Heart left ventricle (tissue), 16 donors: ENCODE measurements around the gene ANAPC15. TPM values are rescaled to one million over a fixed set of nuclear protein-coding genes. Genes with fewer than 3 reads are reported as not detected.
"Not testable (repeated sequence)": the region's sequence is repeated elsewhere in the genome, so short reads cannot be mapped to it uniquely, and the experiment has no call there.

Experiments used
- ATAC-seq, 4 donors: fragments of 200-7000 bp; cut with Tn5 transposase; one replicate each; pipeline ENCODE4 v1.9.1; 2020 to 2022; ENCODE audit warnings: moderate library complexity in 4 of 4, mild to moderate bottlenecking in 3 of 4, moderate number of reproducible peaks in 1 of 4
- DNase-seq, 5 donors: peaks; one replicate each; pipeline ENCODE4 v3.0.0-alpha.2; 2020
- H3K27ac ChIP-seq, 12 donors: fragments of 200-600 bp; sonication (generic) in 4 of 12; one replicate each; pipeline versions ENCODE4 v1.5.0 to v1.8.0; 2016 to 2022; ENCODE audit warnings: mild to moderate bottlenecking in 2 of 12
- H3K27me3 ChIP-seq, 9 donors: fragments of 200-600 bp; sonication (generic) in 2 of 9; one replicate each; pipeline versions ENCODE4 v1.5.1 to v1.8.0; 2016 to 2022; ENCODE audit warnings: mild to moderate bottlenecking in 3 of 9
- H3K36me3 ChIP-seq, 9 donors: fragments of 200-600 bp; sonication (generic) in 2 of 9; one replicate each; pipeline versions ENCODE4 v1.5.0 to v1.8.0; 2018 to 2022; ENCODE audit warnings: mild to moderate bottlenecking in 2 of 9
- H3K4me1 ChIP-seq, 12 donors: fragments of 200-600 bp; sonication (generic) in 4 of 12; one replicate each; pipeline versions ENCODE4 v1.5.0 to v1.8.0; 2016 to 2022; ENCODE audit warnings: mild to moderate bottlenecking in 3 of 12
- H3K4me3 ChIP-seq, 12 donors: fragments of 200-600 bp; sonication (generic) in 4 of 12; one replicate each; pipeline versions ENCODE4 v1.5.0 to v1.8.0; 2017 to 2022; ENCODE audit warnings: mild to moderate bottlenecking in 9 of 12, moderate library complexity in 4 of 12
- H3K9me3 ChIP-seq, 12 donors: fragments of 200-600 bp; sonication (generic) in 4 of 12; one replicate each; pipeline versions ENCODE4 v1.5.0 to v1.8.0; 2016 to 2022; ENCODE audit warnings: mild to moderate bottlenecking in 1 of 12
- CTCF ChIP-seq, 12 donors: fragments of 200-600 bp; sonication (generic) in 4 of 12; IDR thresholded peaks; one replicate each; pipeline versions ENCODE4 v1.5.0 to v1.8.0; 2018 to 2022; ENCODE audit warnings: antibody characterized with exemption in 12 of 12, mild to moderate bottlenecking in 5 of 12
- POLR2A ChIP-seq, 2 donors: fragments of 450-650 bp; IDR thresholded peaks; one replicate each; pipeline ENCODE4 v1.6.1; 2017; ENCODE audit warnings: antibody characterized with exemption in 2 of 2, mild to moderate bottlenecking in 2 of 2, moderate library complexity in 2 of 2
- WGBS, 4 donors: extraction: QIAGEN DNeasy Blood & Tissue Kit in 2 of 4; methylation state at CpG; one replicate each; pipeline versions ENCODE4 v1.1.5 to v1.1.7; 2013 to 2018; 5-methylcytosine and 5-hydroxymethylcytosine counted together
- intact Hi-C, 10 donors: fragments of 100-400 bp; cut with DNase I; formaldehyde crosslinking; loops; one replicate each; pipeline versions ENCODE4 v1.11.1 to v1.14.2; 2022
- polyA plus RNA-seq, 2 donors: library from polyadenylated mRNA; stranded (reverse); fragments of 200-250 nt; gene quantifications; one replicate each; pipeline ENCODE4 v1.2.3, GENCODE V29; 2013
- total RNA-seq, 9 donors: library from RNA; depleted of rRNA in 2 of 9; stranded (reverse); fragments of >200 nt in 2 of 9; fragmentation: NEBNext Ultra II Directional in 3 of 9; extraction: Animal tissue kit (Norgen Biotek cat#: 25700) in 3 of 9; gene quantifications; one replicate each; pipeline versions ENCODE4 v1.1.0 to v1.2.4, GENCODE V29; 2016 to 2023
- donor health status: ischemic (EF 13 %, LVEDD 7.1; RV severe dilation, severe dysfunction).
- donor health status: healthy with polysubstance abuse.
- donor health status: DM: no; HTN: yes; CAD: no.
- donor health status: DM: no; HTN: no; CAD: no.
- donor health status: ischemic (EF 25% LVEDD 6.9; RV normal size, moderate dysfunction).
- donor health status: ischemic (EF 25% LVEDD 5.7; RV mildly dilated, moderate dysfunction).
- donor health status: healthy.
- donor health status: DM: yes; HTN: yes; CAD: no.
- donor health status: ischemic (EF 35%, LVEDD 5.7; RV mildly dilated, moderate dysfunction).
- donor health status: nonischemic (EF 11% LVEDD 7.7; RV severe dilation, severe dysfunction).
- donor health status: DM: yes; HTN: yes; CAD: no.
- donor health status: PGD.
- donor health status: ischemic (EF 29% LVEDD 5.4; RV normal size, mild dysfunction).
- donor health status: nonischemic (EF 23%, LVEDD 6.1; RV moderate dilation, normal function).

Gene ANAPC15
- total and polyA plus RNA-seq, 11 donors, result 35.6 to 82.7 (median 40.1) TPM

- no peak for DNase-seq
- H3K36me3 ChIP-seq, result no peaks in the 10 kb centered on the region
- H3K27ac ChIP-seq, result no peak overlapping the region
- intact Hi-C loops, result no loop called here
- WGBS, 4 donors, result 74 to 88% (median 86%) methylated on average over 4 of the region's 4 CpGs
- TF ChIP-seq POLR2A (IDR thresholded peaks at IDR 0.05) (no peak), CTCF (IDR thresholded peaks at IDR 0.05) (no peak)
- no peaks in the 10 kb centered on the region for H3K4me1 ChIP-seq
- no peak for ATAC-seq
- H3K27me3 ChIP-seq, result peaks cover 0 to 15% (median 0%) of the 10 kb centered on the region in 9 donors
- H3K9me3 ChIP-seq, result no peaks in the 10 kb centered on the region
- no peak overlapping the region for H3K4me3 ChIP-seq
Measured at GRCh38 chr11:72155751-72156150, 43.3 kb upstream of the ANAPC15 start.

GRCh38 chr11:72154816-72155215, 42.3 kb upstream of the ANAPC15 start:
- no peak for ATAC-seq

GRCh38 chr11:72153874-72154273, 41.4 kb upstream of the ANAPC15 start:
- H3K27ac ChIP-seq, H3K36me3 ChIP-seq, intact Hi-C loops, H3K9me3 ChIP-seq, DNase-seq, H3K27me3 ChIP-seq, H3K4me3 ChIP-seq, ATAC-seq, H3K4me1 ChIP-seq: not testable (repeated sequence)
- WGBS, 4 donors, result 74 to 85% (median 83%) methylated on average over 6 of the region's 6 CpGs

More at GRCh38 chr11:72154816-72155215, 42.3 kb upstream of the ANAPC15 start:
- Histone ChIP-seq H3K4me3 (no peak overlapping the region), H3K36me3 (no peaks in the 10 kb centered on the region), H3K27ac (no peak overlapping the region), H3K9me3 (no peaks in the 10 kb centered on the region), H3K27me3 (peaks cover 0 to 9% (median 0%) of the 10 kb centered on the region in 9 donors), H3K4me1 (no peaks in the 10 kb centered on the region)
- 80 to 88% (median 87%) methylated on average over 3 of the region's 3 CpGs for WGBS, 4 donors
- intact Hi-C loops, result no loop called here
- TF ChIP-seq CTCF (IDR thresholded peaks at IDR 0.05) (no peak), POLR2A (IDR thresholded peaks at IDR 0.05) (no peak)
- DNase-seq, result no peak

GRCh38 chr11:72150882-72151281, 38.4 kb upstream of the ANAPC15 start:
- Histone ChIP-seq H3K27me3 (peaks cover 0 to 6% (median 0%) of the 10 kb centered on the region in 9 donors), H3K9me3 (no peaks in the 10 kb centered on the region), H3K27ac (no peak overlapping the region), H3K4me1 (no peaks in the 10 kb centered on the region), H3K36me3 (no peaks in the 10 kb centered on the region), H3K4me3 (no peak overlapping the region)
- 65 to 77% (median 70%) methylated on average over 4 of the region's 4 CpGs for WGBS, 4 donors
- DNase-seq, result no peak
- TF ChIP-seq POLR2A (IDR thresholded peaks at IDR 0.05) (no peak), CTCF (IDR thresholded peaks at IDR 0.05) (no peak)
- no peak for ATAC-seq
- intact Hi-C loops, result no loop called here

GRCh38 chr11:72146625-72147024, 34.1 kb upstream of the ANAPC15 start:
- intact Hi-C loops, result no loop called here
- ATAC-seq (no peak), DNase-seq (no peak)
- Histone ChIP-seq H3K36me3 (no peaks in the 10 kb centered on the region), H3K4me1 (peaks cover 0 to 5% (median 0%) of the 10 kb centered on the region in 12 donors), H3K27me3 (peaks cover 0 to 6% (median 0%) of the 10 kb centered on the region in 9 donors), H3K4me3 (no peak overlapping the region), H3K9me3 (no peaks in the 10 kb centered on the region), H3K27ac (no peak overlapping the region)
- no peak for TF ChIP-seq CTCF (IDR thresholded peaks at IDR 0.05)
- TF ChIP-seq POLR2A (IDR thresholded peaks at IDR 0.05), result no peak
- WGBS, 4 donors, result 27 to 73% (median 37%) methylated on average over 2 of the region's 2 CpGs
